A673 (cell line): ENCODE data around the gene SPATA1. TPM values are rescaled to one million over a fixed set of nuclear protein-coding genes. Genes with fewer than 3 reads are reported as not detected.
A peak's percentile ranks its signal among the peaks of the same experiment; 100 is the strongest.

Source experiments
- BruUV-seq: library from RNA; stranded (reverse); fragments of 400-500 nt; replicated peaks from 2 replicates; lab custom pipeline; 2021; lab: Mats Ljungman, UMichigan
- CTCF ChIA-PET: fragments of 300-600 bp; sonication (Branson Sonifier 250); formaldehyde crosslinking; loops from one replicate; lab custom pipeline; 2022; ENCODE audit warnings: antibody characterized with exemption; lab: Charles Lee
- POLR2A ChIA-PET: fragments of 300-600 bp; sonication (Branson Sonifier 250); formaldehyde crosslinking; loops from one replicate; lab custom pipeline; 2022; ENCODE audit warnings: antibody characterized with exemption; ENCODE audit not compliant: low non-redundant PET; lab: Charles Lee
- DNase-seq: peaks from one replicate; pipeline ENCODE4 v3.0.0-alpha.2; 2015; ENCODE audit warnings: low spot score
- H3K27ac ChIP-seq: fragments of 200-600 bp; sonication (generic); 2 replicates; pipeline ENCODE4 v1.5.1; 2016; ENCODE audit warnings: mixed run types, low read depth, mild to moderate bottlenecking, mixed read lengths, antibody characterized with exemption, low read length; ENCODE audit not compliant: poor library complexity, severe bottlenecking
- H3K27me3 ChIP-seq: fragments of 200-600 bp; sonication (generic); replicated peaks from 2 replicates; pipeline ENCODE4 v1.6.1; 2017; ENCODE audit warnings: mixed run types, low read depth, mild to moderate bottlenecking, mixed read lengths, antibody characterized with exemption, low read length; ENCODE audit not compliant: insufficient read depth, poor library complexity
- H3K36me3 ChIP-seq: fragments of 200-600 bp; sonication (generic); 2 replicates; pipeline ENCODE4 v1.6.1; 2016; ENCODE audit warnings: mixed run types, mild to moderate bottlenecking, mixed read lengths, antibody characterized with exemption, low read length; ENCODE audit not compliant: insufficient read depth, poor library complexity, severe bottlenecking
- H3K4me1 ChIP-seq: fragments of 200-600 bp; sonication (generic); 2 replicates; pipeline ENCODE4 v1.6.1; 2017; ENCODE audit warnings: mixed run types, mild to moderate bottlenecking, mixed read lengths, antibody characterized with exemption, low read length; ENCODE audit not compliant: insufficient read depth, poor library complexity, severe bottlenecking
- H3K4me3 ChIP-seq: fragments of 200-600 bp; sonication (generic); 2 replicates; pipeline ENCODE4 v1.5.1; 2016; ENCODE audit warnings: low read depth, mixed run types, mild to moderate bottlenecking, mixed read lengths, low read length; ENCODE audit not compliant: poor library complexity, severe bottlenecking
- H3K9me3 ChIP-seq: fragments of 200-600 bp; sonication (generic); 2 replicates; pipeline ENCODE4 v1.6.1; 2016; ENCODE audit warnings: mixed run types, low read depth, mild to moderate bottlenecking, mixed read lengths, antibody characterized with exemption, low read length; ENCODE audit not compliant: poor library complexity, severe bottlenecking
- CTCF ChIP-seq: fragments of 300-800, 200-600 bp; sonication (generic); conservative IDR thresholded peaks from 2 replicates; pipeline ENCODE4 v1.5.1; 2017; ENCODE audit warnings: low read depth, mild to moderate bottlenecking, antibody characterized with exemption, low read length, moderate library complexity, mixed read lengths
- EZH2 ChIP-seq: fragments of 200-600 bp; sonication (generic); IDR thresholded peaks from 2 replicates; pipeline ENCODE4 v1.6.1; 2017; ENCODE audit warnings: borderline replicate concordance, low read depth, mild to moderate bottlenecking, mixed read lengths, antibody characterized with exemption, low read length; ENCODE audit not compliant: poor library complexity, severe bottlenecking
- intact Hi-C: fragments of 100-400 bp; cut with micrococcal nuclease; formaldehyde crosslinking; loops from one replicate; pipeline ENCODE4 v1.10.0; 2022; ENCODE audit not compliant: unreplicated experiment
- total RNA-seq: library from RNA; stranded (reverse); gene quantifications from 2 replicates; pipeline ENCODE4 v1.2.3, GENCODE V29; 2021

SPATA1 gene
- total RNA-seq, 1 experiment from 2014 or later: 0.95 TPM

DNA sequence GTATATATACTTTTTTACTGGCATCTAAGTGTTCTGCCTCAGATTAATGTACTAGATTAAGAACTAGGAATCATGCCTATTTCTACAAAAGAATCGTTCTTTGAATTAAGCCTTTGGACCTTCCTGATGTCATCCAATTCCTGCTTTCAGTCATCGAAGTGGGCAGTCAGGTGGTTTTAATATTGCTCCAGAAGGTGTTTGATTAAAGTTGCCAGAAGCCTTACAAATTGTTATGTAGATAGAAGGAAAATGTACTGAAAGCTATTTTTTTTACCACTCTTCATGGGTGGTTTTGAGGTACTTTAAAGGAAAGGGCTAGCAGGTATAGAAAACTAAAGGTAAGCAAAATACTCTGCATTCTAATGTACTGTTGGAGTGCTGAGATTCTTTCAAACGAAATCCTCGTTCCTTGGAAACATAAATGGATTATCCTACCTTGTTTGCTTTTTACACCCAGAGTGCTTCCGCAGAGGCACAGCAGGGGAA lies 67.3 kb downstream of the SPATA1 start:
- POLR2A ChIA-PET: interaction anchor here (0.6 kb wide), 1 partner anchor 138 kb away, joined by 3 read pairs; no protein-coding TSS in a partner anchor
- H3K9me3 ChIP-seq: no peaks in the 10 kb centered on the region
- no peak for DNase-seq
- peaks cover 16% of the 10 kb centered on the region for H3K4me1 ChIP-seq
- CTCF ChIA-PET: interaction anchor here (1.3 kb wide), 1 partner anchor 46 kb away, joined by 4 read pairs; no protein-coding TSS in a partner anchor
- peak overlapping the region; percentile 98 for H3K27ac ChIP-seq
- no peaks in the 10 kb centered on the region for H3K27me3 ChIP-seq
- BruUV-seq: TSS peak; percentile 87
- peak overlapping the region; percentile 82 for H3K4me3 ChIP-seq
- peaks cover 2% of the 10 kb centered on the region for H3K36me3 ChIP-seq
- no peak for TF ChIP-seq CTCF
- no peak for TF ChIP-seq EZH2
- intact Hi-C loops: no loop called here

GRCh38 chr1:84573967-84574842 lies 68.0 kb downstream of the SPATA1 start, which contains the start of gene CTBS:
TSS of gene CTBS (minus strand) at chr1:84574440. CDS start at chr1:84574415, 25 bp downstream.
- CTCF ChIA-PET: interaction anchor here (1.3 kb wide), 1 partner anchor 46 kb away, joined by 4 read pairs; no protein-coding TSS in a partner anchor
- H3K36me3 ChIP-seq: peaks cover 2% of the 10 kb centered on the region
- peak; percentile 91 for DNase-seq
- peak within 1 kb of the TSS; percentile 98 for H3K27ac ChIP-seq
- BruUV-seq: no TSS peak
- no peaks in the 10 kb centered on the region for H3K27me3 ChIP-seq
- intact Hi-C loops: no loop called here
- POLR2A ChIA-PET: interaction anchor here (0.6 kb wide), 1 partner anchor 137 kb away, joined by 3 read pairs; no protein-coding TSS in a partner anchor
- no peaks in the 10 kb centered on the region for H3K9me3 ChIP-seq
- TF ChIP-seq EZH2 (no peak), CTCF (no peak)
- peaks cover 16% of the 10 kb centered on the region for H3K4me1 ChIP-seq
- peak within 1 kb of the TSS; percentile 82 for H3K4me3 ChIP-seq

- no TSS peak for BruUV-seq
- intact Hi-C loops: no loop called here
These were observed 68.8 kb downstream of the SPATA1 start for GRCh38 chr1:84574936-84575335.

More at GRCh38 chr1:84574936-84575335, 68.8 kb downstream of the SPATA1 start:
- H3K36me3 ChIP-seq: peaks cover 1% of the 10 kb centered on the region
- H3K9me3 ChIP-seq: no peaks in the 10 kb centered on the region
- TF ChIP-seq CTCF (no peak), EZH2 (no peak)
- no peak overlapping the region for H3K27ac ChIP-seq
- peak overlapping the region; percentile 82 for H3K4me3 ChIP-seq
- DNase-seq: no peak
- H3K27me3 ChIP-seq: no peaks in the 10 kb centered on the region
- CTCF ChIA-PET: no interaction called here
- POLR2A ChIA-PET: no interaction called here
- peaks cover 16% of the 10 kb centered on the region for H3K4me1 ChIP-seq
